Stimulated activated CD8-positive, alpha-beta memory T cell treated with anti-CD3 and anti-CD28 coated beads, Interleukin-7, amount 100 ng/mL, for 1 hour (primary cell): ENCODE measurements around the gene PLEKHN1.

ENCODE experiments used
- DNase-seq, 2 donors: peaks; one replicate each; pipeline ENCODE4 v3.0.0-alpha.2; 2020; ENCODE audit warnings: low read depth in 2 of 2

PLEKHN1 gene

GRCh38 chr1:930633-931138, 35.6 kb upstream of the PLEKHN1 start:
- DNase-seq, result no peak

GRCh38 chr1:931380-932172, 34.7 kb upstream of the PLEKHN1 start:
- no peak for DNase-seq

- no peak for DNase-seq
These were observed 34.1 kb upstream of the PLEKHN1 start for GRCh38 chr1:932173-932510.

GRCh38 chr1:932776-933602, 33.3 kb upstream of the PLEKHN1 start:
- DNase-seq, result no peak

- DNase-seq, result no peak
These were observed 32.7 kb upstream of the PLEKHN1 start for GRCh38 chr1:933603-933940.

GRCh38 chr1:934991-935750, 31.1 kb upstream of the PLEKHN1 start:
- no peak for DNase-seq

- no peak for DNase-seq
These were observed 30.5 kb upstream of the PLEKHN1 start for GRCh38 chr1:935751-936231.

- DNase-seq, result no peak
These were observed 29.7 kb upstream of the PLEKHN1 start for GRCh38 chr1:936348-937264.

- no peak for DNase-seq
These were observed 28.8 kb upstream of the PLEKHN1 start for GRCh38 chr1:937521-937920.

- DNase-seq, result no peak
These were observed 28.1 kb upstream of the PLEKHN1 start for GRCh38 chr1:938088-938683.

GRCh38 chr1:938711-939489, 27.4 kb upstream of the PLEKHN1 start:
- no peak for DNase-seq

GRCh38 chr1:939511-940106, 26.7 kb upstream of the PLEKHN1 start:
- DNase-seq, result no peak

- DNase-seq, result no peak
These were observed 25.9 kb upstream of the PLEKHN1 start for GRCh38 chr1:940107-941014.

GRCh38 chr1:941015-941587, 25.2 kb upstream of the PLEKHN1 start:
- DNase-seq, result no peak

GRCh38 chr1:941588-942383, 24.5 kb upstream of the PLEKHN1 start:
- DNase-seq, result no peak

- DNase-seq, result no peak
These were observed 23.9 kb upstream of the PLEKHN1 start for GRCh38 chr1:942411-942821.

GRCh38 chr1:942864-943533, 23.3 kb upstream of the PLEKHN1 start:
- no peak for DNase-seq
